Activated T-cell treated with anti-CD3 and anti-CD28 coated beads, Interleukin-2, amount 50 U/mL, for 24 hours (primary cell): ENCODE data around the gene AIFM3.

Experiments
- DNase-seq: peaks from one replicate; pipeline ENCODE4 v3.0.0-alpha.2; 2020
- H3K27ac Mint-ChIP-seq: 2 replicates; pipeline ENCODE4 v1.8.0; 2020; ENCODE audit warnings: mild to moderate bottlenecking, mixed read lengths
- H3K27me3 Mint-ChIP-seq: 2 replicates; pipeline ENCODE4 v1.8.0; 2020; ENCODE audit warnings: mixed read lengths
- H3K36me3 Mint-ChIP-seq: 2 replicates; pipeline ENCODE4 v1.8.0; 2020; ENCODE audit warnings: low read depth, mixed read lengths
- H3K4me1 Mint-ChIP-seq: 2 replicates; pipeline ENCODE4 v1.8.0; 2020; ENCODE audit warnings: low read depth, mixed read lengths
- H3K4me3 Mint-ChIP-seq: 2 replicates; pipeline ENCODE4 v1.8.0; 2020; ENCODE audit warnings: mild to moderate bottlenecking, moderate library complexity, mixed read lengths
- H3K9me3 Mint-ChIP-seq: 2 replicates; pipeline ENCODE4 v1.8.0; 2020; ENCODE audit warnings: mixed read lengths

AIFM3 gene

DNA sequence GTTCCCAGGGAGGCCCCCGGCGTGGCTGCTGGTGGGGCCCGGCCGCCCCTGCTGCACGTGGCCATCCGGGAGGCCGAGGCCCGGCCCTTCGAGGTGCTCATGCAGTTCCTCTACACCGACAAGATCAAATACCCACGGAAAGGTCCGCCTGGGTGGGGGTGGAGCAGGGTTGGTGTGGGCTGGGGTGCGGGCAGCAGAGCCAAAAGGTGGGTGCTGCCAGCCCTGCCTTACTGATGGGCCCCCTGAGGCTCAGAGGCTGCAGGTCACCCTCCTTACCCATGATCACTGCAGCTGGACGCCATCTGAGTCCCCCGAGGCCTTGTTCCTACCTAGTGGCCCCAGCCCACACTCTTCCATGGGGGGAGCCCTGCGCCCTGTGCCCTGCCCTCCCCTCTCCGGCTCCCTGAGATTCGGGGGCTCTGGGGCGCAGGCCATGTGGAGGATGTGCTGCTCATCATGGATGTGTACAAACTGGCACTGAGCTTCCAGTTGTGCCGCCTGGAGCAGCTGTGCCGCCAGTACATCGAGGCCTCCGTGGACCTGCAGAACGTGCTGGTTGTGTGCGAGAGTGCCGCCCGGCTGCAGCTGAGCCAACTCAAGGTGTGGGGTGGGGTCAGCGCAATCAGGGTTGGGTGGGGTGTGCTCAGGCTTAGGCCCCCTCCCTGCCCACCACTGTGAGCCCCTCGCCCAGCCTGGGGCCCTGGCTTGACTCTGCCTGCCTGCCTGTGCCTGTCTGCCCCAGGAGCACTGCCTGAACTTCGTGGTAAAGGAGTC is 27.3 kb downstream of the AIFM3 start:
- Mint-ChIP-seq H3K27me3 (no peaks in the 10 kb centered on the region), H3K4me3 (no peak overlapping the region), H3K36me3 (peaks cover 83% of the 10 kb centered on the region), H3K27ac (peak overlapping the region; percentile 6), H3K4me1 (peaks cover 5% of the 10 kb centered on the region), H3K9me3 (no peaks in the 10 kb centered on the region)
- no peak for DNase-seq

DNA sequence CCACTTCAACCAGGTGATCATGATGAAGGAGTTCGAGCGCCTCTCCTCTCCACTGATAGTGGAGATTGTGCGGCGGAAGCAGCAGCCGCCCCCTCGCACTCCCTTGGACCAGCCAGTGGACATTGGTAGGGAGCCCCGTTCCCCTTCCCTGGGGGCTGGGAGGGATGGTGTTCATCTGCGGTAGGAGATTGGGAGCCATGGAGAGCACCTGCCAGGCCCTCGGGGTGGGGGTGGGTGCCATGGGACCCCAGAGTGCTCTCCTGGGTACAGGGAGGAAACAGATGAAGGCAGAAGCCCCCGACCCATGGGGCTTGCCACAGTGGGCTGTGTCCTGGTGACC is 27.8 kb downstream of the AIFM3 start:
- Mint-ChIP-seq H3K4me3 (no peak overlapping the region), H3K36me3 (peaks cover 86% of the 10 kb centered on the region), H3K4me1 (peaks cover 8% of the 10 kb centered on the region), H3K9me3 (no peaks in the 10 kb centered on the region), H3K27me3 (no peaks in the 10 kb centered on the region), H3K27ac (peak overlapping the region; percentile 6)
- DNase-seq, result no peak

DNA sequence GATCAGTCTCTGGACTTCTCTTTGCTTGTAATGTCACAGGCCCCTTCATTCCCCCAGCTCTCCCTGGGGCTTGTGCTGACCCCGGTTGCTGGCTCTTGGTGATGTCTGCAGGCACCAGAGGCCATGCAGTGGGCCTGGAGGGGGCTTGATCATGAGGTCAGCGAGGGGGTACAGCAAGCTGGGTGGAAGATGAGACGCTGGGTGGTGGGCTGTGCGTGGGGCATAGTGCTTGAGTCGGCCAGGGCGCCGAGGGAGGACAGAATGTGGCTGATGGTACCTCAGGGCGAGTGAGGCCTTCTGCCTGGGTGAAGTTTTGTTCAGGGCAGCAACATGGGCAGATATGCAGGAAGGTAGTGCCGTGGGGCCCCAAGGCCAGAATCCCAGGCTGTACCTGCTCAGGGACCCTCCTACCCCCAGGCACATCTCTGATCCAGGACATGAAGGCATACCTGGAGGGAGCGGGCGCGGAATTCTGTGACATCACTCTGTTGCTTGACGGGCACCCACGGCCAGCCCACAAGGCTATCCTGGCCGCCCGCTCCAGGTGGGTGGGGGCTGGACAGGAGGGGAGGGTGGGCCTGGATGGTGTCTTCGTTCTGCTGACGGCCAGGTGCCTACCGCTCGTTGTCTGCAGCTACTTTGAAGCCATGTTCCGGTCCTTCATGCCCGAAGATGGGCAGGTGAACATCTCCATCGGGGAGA is 28.4 kb downstream of the AIFM3 start:
- no peaks in the 10 kb centered on the region for H3K27me3 Mint-ChIP-seq
- DNase-seq, result no peak
- no peak overlapping the region for H3K4me3 Mint-ChIP-seq
- peaks cover 88% of the 10 kb centered on the region for H3K36me3 Mint-ChIP-seq
- H3K27ac Mint-ChIP-seq, result peak overlapping the region; percentile 67
- H3K4me1 Mint-ChIP-seq, result peaks cover 14% of the 10 kb centered on the region
- no peaks in the 10 kb centered on the region for H3K9me3 Mint-ChIP-seq

DNA sequence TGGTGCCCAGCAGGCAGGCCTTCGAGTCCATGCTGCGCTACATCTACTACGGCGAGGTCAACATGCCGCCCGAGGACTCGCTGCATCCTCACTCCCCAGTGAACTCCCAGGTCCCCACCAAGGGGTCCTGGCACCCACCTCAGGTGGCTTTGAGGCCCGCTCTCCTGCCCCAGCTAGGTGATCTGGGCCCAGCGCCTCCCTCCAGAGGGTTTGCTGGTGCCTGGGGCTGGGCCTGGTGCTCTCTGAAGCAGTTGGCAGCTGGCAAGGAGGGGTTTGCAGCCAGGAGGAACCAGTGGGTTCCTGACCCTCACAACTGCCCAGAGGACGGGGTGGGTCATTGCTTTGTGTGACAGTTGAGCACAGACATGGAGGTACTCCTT is 29.0 kb downstream of the AIFM3 start:
- H3K4me1 Mint-ChIP-seq, result peaks cover 19% of the 10 kb centered on the region
- H3K27ac Mint-ChIP-seq, result peak overlapping the region; percentile 65
- no peak overlapping the region for H3K4me3 Mint-ChIP-seq
- no peak for DNase-seq
- no peaks in the 10 kb centered on the region for H3K9me3 Mint-ChIP-seq
- peaks cover 88% of the 10 kb centered on the region for H3K36me3 Mint-ChIP-seq
- no peaks in the 10 kb centered on the region for H3K27me3 Mint-ChIP-seq

DNA sequence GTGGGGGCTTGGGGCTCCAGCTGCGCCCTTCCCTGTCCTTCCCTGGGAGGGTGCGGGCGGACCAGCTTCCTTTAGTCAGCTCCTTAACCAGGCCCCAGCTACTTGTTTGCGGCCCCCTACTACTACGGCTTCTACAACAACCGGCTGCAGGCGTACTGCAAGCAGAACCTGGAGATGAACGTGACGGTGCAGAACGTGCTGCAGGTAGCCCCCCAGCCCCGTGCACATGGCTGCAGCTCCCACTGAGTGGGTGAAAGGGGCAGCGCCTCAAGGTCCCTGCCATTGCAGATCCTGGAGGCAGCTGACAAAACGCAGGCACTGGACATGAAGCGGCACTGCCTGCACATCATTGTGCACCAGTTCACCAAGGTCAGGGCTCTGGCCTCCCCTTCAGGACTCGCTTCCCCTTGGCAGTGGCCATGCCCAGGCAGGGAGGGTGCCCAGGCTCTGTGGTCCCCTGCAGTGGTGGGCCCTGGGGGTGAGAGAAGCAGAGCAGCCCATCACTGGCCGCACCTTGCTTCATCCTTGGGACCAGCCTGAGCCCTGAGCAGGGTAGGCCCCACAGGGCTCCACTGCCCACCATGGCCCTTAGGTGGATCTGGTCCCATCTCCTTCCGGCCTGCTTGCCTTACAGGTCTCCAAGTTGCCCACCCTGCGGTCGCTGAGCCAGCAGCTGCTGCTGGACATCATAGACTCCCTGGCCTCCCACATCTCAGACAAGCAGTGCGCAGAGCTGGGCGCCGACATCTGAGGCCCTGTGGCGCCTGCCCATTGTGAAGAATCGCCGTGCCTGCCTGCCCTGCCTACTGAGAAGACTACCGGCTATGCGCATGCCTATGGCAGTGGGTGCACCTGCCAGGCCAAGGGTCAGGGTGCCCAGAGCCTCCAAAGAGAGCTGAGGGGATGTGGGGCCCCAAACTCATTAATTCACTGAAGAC is 29.8 kb downstream of the AIFM3 start:
- H3K4me1 Mint-ChIP-seq, result peaks cover 23% of the 10 kb centered on the region
- DNase-seq, result no peak
- H3K9me3 Mint-ChIP-seq, result no peaks in the 10 kb centered on the region
- H3K36me3 Mint-ChIP-seq, result peaks cover 86% of the 10 kb centered on the region
- peak overlapping the region; percentile 44 for H3K27ac Mint-ChIP-seq
- no peaks in the 10 kb centered on the region for H3K27me3 Mint-ChIP-seq
- no peak overlapping the region for H3K4me3 Mint-ChIP-seq

DNA sequence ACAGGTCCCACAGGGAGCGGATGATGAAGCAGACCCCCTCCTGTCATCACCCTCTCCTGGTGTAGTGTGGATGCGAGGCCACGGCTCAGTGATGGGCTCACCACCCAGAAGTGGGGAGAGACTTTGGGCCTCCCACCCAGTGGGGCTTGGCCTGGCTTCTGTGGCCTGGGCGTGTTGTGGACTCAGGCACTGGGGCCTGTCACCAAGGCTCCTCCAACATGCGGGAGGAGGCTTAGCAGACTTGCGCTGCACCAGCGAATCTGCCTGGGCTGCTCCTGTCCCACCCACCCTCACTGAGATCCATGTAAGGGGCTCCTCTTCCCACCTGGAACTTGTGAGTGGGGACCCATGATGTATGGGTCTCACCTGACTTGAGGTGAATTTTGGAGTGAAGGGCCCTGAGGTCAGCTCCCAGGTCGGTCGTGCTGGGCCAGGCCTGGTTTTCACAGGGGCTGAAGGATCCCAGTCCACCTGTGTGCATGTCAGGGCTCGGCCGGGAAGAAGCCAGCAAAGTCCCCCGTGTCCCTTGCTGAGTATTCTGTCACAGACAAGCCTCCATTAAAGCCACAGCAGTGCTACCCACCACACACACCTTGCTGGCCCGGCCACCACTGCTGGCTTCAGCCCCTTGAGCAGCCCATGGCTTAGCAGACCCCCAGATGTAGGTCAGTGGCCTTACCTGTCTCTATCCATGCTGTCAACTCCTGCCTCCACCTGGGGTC is 30.6 kb downstream of the AIFM3 start:
- no peak for DNase-seq
- Mint-ChIP-seq H3K4me1 (peaks cover 23% of the 10 kb centered on the region), H3K27me3 (no peaks in the 10 kb centered on the region), H3K27ac (peak overlapping the region; percentile 99), H3K9me3 (no peaks in the 10 kb centered on the region), H3K4me3 (no peak overlapping the region), H3K36me3 (peaks cover 84% of the 10 kb centered on the region)

DNA sequence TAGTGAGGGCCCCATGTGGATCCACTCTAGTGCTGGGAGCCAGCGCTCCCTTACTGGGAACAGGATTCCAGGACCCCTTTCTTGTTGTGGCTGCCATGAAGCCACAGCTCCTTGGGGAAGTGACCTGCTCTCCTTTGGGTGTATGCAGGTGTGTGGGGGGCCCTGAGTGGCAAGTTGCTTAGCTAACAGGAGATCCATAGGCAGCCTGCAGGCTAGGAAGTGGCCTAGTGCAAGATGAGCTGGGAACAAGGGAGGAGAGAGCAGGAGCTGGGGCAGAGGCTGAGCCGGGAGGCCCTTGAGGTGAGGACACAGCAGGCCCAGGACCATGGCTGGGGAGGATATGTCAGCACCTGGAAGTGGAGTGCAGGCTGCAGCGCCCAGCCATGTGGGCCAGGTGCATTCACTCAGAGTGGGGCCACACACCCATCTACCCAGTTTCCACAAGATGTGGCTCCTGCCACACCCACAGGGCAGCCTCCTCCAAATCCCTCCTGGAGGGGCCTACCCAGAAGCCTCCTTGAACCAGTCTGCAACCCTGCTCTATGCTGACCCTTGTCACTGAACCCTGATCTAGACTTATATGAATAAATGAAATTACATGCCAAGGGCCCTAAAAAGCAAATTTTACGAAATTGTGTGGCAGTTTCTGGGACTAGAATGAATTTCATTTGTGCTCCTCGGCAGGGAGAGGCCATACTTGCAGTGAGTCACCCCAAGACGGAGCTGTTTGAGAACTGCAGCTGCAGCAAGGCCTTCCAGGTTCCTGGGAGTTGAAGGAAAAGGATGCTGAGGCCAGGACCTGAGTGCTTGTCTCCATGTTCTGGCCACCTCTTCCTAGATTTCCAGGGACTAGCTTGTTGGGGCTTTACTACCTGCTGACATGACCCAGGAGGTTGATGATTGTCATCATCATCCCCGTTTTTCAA is 31.6 kb downstream of the AIFM3 start:
- H3K36me3 Mint-ChIP-seq, result peaks cover 80% of the 10 kb centered on the region
- H3K27ac Mint-ChIP-seq, result peak overlapping the region; percentile 99

DNA sequence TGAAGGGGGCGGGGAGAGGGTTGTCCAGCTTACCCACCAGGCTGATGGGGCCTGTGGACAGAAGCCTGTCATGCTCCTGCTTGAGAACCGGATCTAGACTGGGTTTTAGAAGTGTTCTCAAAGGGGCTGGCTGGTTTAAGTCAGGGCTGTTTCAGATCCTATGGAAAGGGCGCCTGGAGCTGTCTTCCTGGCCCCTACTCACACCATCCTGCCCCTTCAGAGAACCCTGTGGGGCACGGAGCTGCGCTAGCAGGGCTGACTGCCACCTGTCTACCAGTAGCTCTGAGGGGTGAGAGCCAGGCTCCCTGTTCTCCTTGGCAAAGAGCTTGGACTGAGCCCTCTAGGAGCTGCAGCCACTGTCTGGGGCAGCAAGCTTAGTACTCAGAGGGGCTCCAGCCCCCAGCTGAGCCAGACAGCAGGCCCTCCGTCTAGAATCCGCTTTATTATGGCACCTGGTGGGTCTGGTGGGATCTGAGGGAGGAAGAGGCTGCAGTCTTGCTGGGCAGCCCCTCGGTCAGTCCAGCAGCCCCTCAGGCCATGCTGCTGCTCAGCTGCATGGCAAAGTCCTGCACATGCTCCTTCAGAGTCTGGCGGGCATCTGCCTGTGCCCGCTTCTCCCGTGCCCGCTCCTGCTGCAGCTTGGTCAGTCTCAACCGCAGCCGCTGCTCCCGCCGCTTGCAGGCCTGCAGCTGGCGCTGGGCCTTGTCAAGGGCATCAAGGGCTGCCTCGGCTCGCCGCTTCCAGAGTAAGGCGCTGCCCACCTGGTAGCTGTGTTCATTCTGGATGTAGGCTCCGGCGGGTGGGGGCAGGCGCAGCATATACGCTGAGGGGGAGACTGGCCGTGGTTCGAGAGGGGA is 32.5 kb downstream of the AIFM3 start:
- peak overlapping the region; percentile 99 for H3K27ac Mint-ChIP-seq
- peaks cover 37% of the 10 kb centered on the region for H3K4me1 Mint-ChIP-seq
- no peak for DNase-seq
- H3K27me3 Mint-ChIP-seq, result no peaks in the 10 kb centered on the region
- H3K4me3 Mint-ChIP-seq, result peak overlapping the region; percentile 94
- no peaks in the 10 kb centered on the region for H3K9me3 Mint-ChIP-seq
- H3K36me3 Mint-ChIP-seq, result peaks cover 78% of the 10 kb centered on the region

More for the DNA sequence above, 31.6 kb downstream of the AIFM3 start:
- Mint-ChIP-seq H3K4me1 (peaks cover 31% of the 10 kb centered on the region), H3K4me3 (peak overlapping the region; percentile 35), H3K9me3 (no peaks in the 10 kb centered on the region), H3K27me3 (no peaks in the 10 kb centered on the region)
- DNase-seq, result peak; percentile 41

DNA sequence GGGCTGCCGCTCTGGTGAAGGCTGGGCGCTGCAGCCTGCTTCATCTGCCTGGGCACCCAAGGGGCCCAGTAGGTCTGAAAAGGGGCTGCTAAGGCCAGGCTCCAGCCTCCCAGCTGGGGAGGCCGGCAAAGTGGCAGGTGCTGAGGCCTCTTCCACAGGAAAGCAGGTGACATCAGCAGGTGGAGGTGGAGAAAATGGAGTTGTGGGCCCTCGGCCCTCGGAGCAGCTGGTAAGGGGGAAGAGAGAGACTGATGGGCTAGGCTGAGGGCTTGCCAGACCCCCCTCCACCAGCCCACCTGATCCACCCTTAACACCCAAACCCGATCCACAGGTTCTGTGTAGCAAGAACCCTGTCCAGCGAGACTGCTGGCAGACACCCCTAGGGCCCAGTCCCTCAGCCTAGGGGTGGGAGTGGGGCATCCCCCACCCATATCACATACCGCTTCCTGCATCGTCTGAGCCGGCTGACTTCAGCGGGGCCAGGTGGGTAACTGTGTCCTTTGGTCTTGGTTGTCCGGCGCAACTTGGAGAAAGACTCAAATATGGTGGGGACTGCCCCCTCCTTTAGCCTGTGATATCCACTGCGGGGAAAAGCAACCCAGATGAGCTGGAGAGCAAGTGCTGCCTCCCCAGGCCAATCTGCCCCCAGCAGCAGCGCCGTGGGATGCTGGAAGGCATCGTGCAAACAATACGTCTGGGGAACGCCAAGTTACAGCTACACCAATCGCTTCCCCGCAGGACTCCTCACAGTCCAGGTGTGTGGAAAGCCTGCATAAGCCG is 33.3 kb downstream of the AIFM3 start:
- Mint-ChIP-seq H3K36me3 (peaks cover 72% of the 10 kb centered on the region), H3K4me3 (peak overlapping the region; percentile 94), H3K4me1 (peaks cover 37% of the 10 kb centered on the region), H3K9me3 (no peaks in the 10 kb centered on the region), H3K27me3 (no peaks in the 10 kb centered on the region), H3K27ac (peak overlapping the region; percentile 99)
- DNase-seq, result no peak

DNA sequence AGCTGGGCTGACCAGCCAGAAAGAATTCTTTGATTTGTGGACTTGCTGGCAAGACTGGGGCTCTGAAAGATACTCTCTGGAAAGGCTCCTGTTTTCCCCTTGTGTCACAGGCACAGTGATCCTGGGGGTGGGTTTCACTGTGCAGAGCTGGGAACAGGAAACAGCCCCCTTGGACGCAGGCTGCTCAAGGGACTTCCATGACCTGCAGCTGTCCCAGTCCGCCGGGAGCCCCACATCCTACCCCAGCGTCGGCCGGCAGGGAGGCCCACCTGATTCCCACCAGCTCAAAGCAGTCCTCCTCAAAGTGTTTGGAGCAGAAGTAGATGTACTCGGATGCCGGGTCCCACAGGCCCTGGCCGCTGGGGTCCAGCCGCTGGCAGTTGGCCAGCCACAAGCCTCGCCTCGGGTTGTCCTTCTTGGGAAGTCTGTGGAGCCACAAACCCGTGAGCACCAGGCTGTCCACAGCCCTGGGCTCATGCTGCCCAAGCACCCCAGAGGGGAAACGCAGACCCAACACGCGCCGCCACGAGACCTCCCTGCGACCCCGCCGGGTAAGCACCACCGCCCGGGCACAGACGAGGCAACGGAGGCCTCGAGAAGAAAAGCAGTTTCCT is 34.0 kb downstream of the AIFM3 start:
- no peaks in the 10 kb centered on the region for H3K9me3 Mint-ChIP-seq
- peaks cover 66% of the 10 kb centered on the region for H3K36me3 Mint-ChIP-seq

DNA sequence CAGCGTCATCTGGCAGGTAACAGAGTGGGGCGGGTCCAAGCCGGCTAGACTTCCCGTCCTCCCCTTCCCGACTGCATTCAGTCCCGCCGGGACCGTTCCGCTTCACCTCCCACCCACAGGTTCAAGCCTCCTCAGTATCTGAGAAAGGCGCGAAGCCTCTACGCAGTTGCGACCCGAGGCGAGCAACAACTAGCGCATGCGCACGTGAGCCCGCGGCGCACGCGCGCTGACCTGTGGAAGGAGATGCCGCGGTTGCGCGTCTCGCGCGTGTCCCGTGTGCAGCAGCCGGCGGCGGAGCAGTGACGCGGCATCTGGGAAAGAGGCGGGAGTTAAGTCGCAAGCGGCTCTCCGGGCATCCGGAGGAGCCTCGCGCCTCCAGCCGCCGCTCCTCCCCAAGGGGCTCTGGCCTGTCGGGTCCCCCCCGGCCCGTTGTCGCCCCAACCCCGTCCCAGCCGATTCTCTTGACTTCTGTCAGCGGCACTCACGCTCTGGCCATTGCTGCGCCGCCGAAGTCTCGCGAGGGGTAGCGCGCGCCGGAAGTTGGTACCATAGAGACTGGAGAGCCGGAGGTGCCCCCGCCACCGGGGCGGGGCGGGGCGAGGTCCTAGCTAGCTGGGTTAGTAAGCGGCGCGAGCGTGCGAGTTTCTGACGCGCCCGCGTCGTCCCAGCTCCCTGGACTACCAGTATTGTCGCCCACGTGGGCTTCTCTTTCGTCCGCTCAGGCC is 34.7 kb downstream of the AIFM3 start, which contains the start of gene THAP7:
Gene THAP7, minus strand, starts transcription at position 518 of the 725 bp plus-strand sequence. Its CDS starts 207 bp downstream, at position 311.
- Mint-ChIP-seq H3K4me1 (peaks cover 37% of the 10 kb centered on the region), H3K27ac (peak within 1 kb of the TSS; percentile 99), H3K27me3 (no peaks in the 10 kb centered on the region), H3K36me3 (peaks cover 60% of the 10 kb centered on the region), H3K9me3 (no peaks in the 10 kb centered on the region), H3K4me3 (peak within 1 kb of the TSS; percentile 94)
- DNase-seq, result peak; percentile 98

More for the DNA sequence above, 34.0 kb downstream of the AIFM3 start:
- Mint-ChIP-seq H3K4me3 (peak overlapping the region; percentile 94), H3K27me3 (no peaks in the 10 kb centered on the region), H3K27ac (peak overlapping the region; percentile 99), H3K4me1 (peaks cover 37% of the 10 kb centered on the region)
- no peak for DNase-seq
